GM23338 (cell line): Measurements from ENCODE around the gene DPY19L3.

Source experiments
- CREB1 ChIP-seq: fragments of 250-450 bp; sonication (Bioruptor Pico); IDR thresholded peaks from 2 replicates; pipeline ENCODE4 v1.5.0; 2020; ENCODE audit warnings: low read depth, mild to moderate bottlenecking, moderate library complexity
- CTCF ChIP-seq, 2 experiments: fragments of 200-600 bp in 1 of 2; sonication (generic) in 1 of 2; conservative IDR thresholded peaks; 2 replicates each; pipeline versions ENCODE4 v1.5.1 to v1.6.1; 2016 to 2017; ENCODE audit warnings: antibody characterized with exemption in 2 of 2, low read depth in 2 of 2, mild to moderate bottlenecking in 2 of 2, moderate library complexity in 1 of 2
- EZH2 ChIP-seq: fragments of 200-600 bp; sonication (generic); IDR thresholded peaks from one replicate; pipeline ENCODE4 v1.8.0; 2017; ENCODE audit warnings: antibody characterized with exemption, mild to moderate bottlenecking, low read depth; ENCODE audit not compliant: unreplicated experiment
- EZH2phosphoT487 ChIP-seq: fragments of 200-600 bp; sonication (generic); IDR thresholded peaks from one replicate; pipeline ENCODE4 v1.8.1; 2018; ENCODE audit warnings: antibody characterized with exemption; ENCODE audit not compliant: unreplicated experiment
- NANOG ChIP-seq: IDR thresholded peaks from 2 replicates; pipeline ENCODE4 v1.6.1; 2016; ENCODE audit warnings: antibody characterized with exemption, borderline replicate concordance
- POLR2AphosphoS5 ChIP-seq: IDR thresholded peaks from 2 replicates; pipeline ENCODE4 v1.6.1; 2016; ENCODE audit warnings: antibody characterized with exemption, low read depth
- REST ChIP-seq: IDR thresholded peaks from one replicate; pipeline ENCODE4 v1.6.1; 2018; ENCODE audit warnings: antibody characterized with exemption; ENCODE audit not compliant: unreplicated experiment
- STAT1 ChIP-seq: IDR thresholded peaks from one replicate; pipeline ENCODE4 v1.6.1; 2016; ENCODE audit warnings: antibody characterized with exemption; ENCODE audit not compliant: unreplicated experiment
- ZNF331 ChIP-seq: fragments of 250-450 bp; sonication (Bioruptor Pico); IDR thresholded peaks from 2 replicates; pipeline ENCODE4 v1.5.0; 2020; ENCODE audit warnings: low read depth, mild to moderate bottlenecking, moderate library complexity

- TF ChIP-seq CREB1: no peak
- TF ChIP-seq CTCF (conservative IDR thresholded peaks at IDR 0.05; ENCODE audit: low read depth in 2 of 2): no peak
- TF ChIP-seq POLR2AphosphoS5: no peak
- no peak for TF ChIP-seq EZH2
- no peak for TF ChIP-seq ZNF331
- no peak for TF ChIP-seq REST
- no peak for TF ChIP-seq STAT1
- TF ChIP-seq EZH2phosphoT487: no peak
- TF ChIP-seq NANOG: no peak
These were observed 38.5 kb upstream of the DPY19L3 start for GRCh38 chr19:32367063-32367462.
